GM12878 (cell line): Measurements from ENCODE around the gene GPX7. TPM values are rescaled to one million over a fixed set of nuclear protein-coding genes. Genes with fewer than 3 reads are reported as not detected.

Experiments used
- BMI1 ChIP-seq: fragments of 450-650 bp; IDR thresholded peaks from 2 replicates; pipeline ENCODE4 v1.6.1; 2016; ENCODE audit warnings: mild to moderate bottlenecking, moderate library complexity, borderline replicate concordance
- CBFB ChIP-seq: IDR thresholded peaks from 2 replicates; pipeline ENCODE4 v1.6.1; 2016; ENCODE audit warnings: antibody characterized with exemption, low read depth
- CEBPB ChIP-seq, 2 experiments: fragments of 150-350 bp in 1 of 2; IDR thresholded peaks; 2 replicates each; pipeline ENCODE4 v1.6.1; 2012 to 2014; ENCODE audit warnings: low read depth in 2 of 2, low read length in 2 of 2, borderline replicate concordance in 1 of 2, inconsistent platforms in 1 of 2
- DPF2 ChIP-seq: fragments of 450-650 bp; IDR thresholded peaks from 2 replicates; pipeline ENCODE4 v1.6.1; 2017; ENCODE audit warnings: mild to moderate bottlenecking
- ESRRA ChIP-seq: IDR thresholded peaks from 2 replicates; pipeline ENCODE4 v1.6.1; 2012; ENCODE audit warnings: mild to moderate bottlenecking, low read length, improper control_type of control experiment
- HDGF ChIP-seq: fragments of 450-650 bp; IDR thresholded peaks from 2 replicates; pipeline ENCODE4 v1.6.1; 2016; ENCODE audit warnings: antibody characterized with exemption
- IKZF1 ChIP-seq: fragments of 450-650 bp; conservative IDR thresholded peaks from 2 replicates; pipeline ENCODE4 v1.6.1; 2017; ENCODE audit warnings: antibody characterized with exemption, mild to moderate bottlenecking
- KDM1A ChIP-seq: fragments of 200-600 bp; sonication (generic); IDR thresholded peaks from 2 replicates; pipeline ENCODE4 v1.6.1; 2016; ENCODE audit warnings: borderline replicate concordance
- MEF2B ChIP-seq: fragments of 450-650 bp; IDR thresholded peaks from 2 replicates; pipeline ENCODE4 v1.6.1; 2018; ENCODE audit warnings: mild to moderate bottlenecking, moderate library complexity; ENCODE audit not compliant: partially characterized antibody, poor library complexity, severe bottlenecking
- MTA2 ChIP-seq: fragments of 450-650 bp; IDR thresholded peaks from 2 replicates; pipeline ENCODE4 v1.6.1; 2016; ENCODE audit warnings: low read depth, mild to moderate bottlenecking, moderate library complexity
- NBN ChIP-seq: fragments of 450-650 bp; IDR thresholded peaks from 2 replicates; pipeline ENCODE4 v1.6.1; 2016
- NRF1 ChIP-seq: conservative IDR thresholded peaks from 2 replicates; pipeline ENCODE4 v1.6.1; 2011; ENCODE audit warnings: mild to moderate bottlenecking, low read depth, low read length, improper control_type of control experiment
- RCOR1 ChIP-seq: conservative IDR thresholded peaks from 2 replicates; pipeline ENCODE4 v1.6.1; 2012; ENCODE audit warnings: low read depth, low read length, improper control_type of control experiment
- RFX5 ChIP-seq: IDR thresholded peaks from 2 replicates; pipeline ENCODE4 v1.6.1; 2011; ENCODE audit warnings: low read depth, low read length, improper control_type of control experiment
- RUNX3 ChIP-seq: IDR thresholded peaks from 2 replicates; pipeline ENCODE4 v1.6.1; 2012; ENCODE audit warnings: low read length, inconsistent platforms
- TARDBP ChIP-seq: IDR thresholded peaks from 2 replicates; pipeline ENCODE4 v1.6.1; 2016; ENCODE audit warnings: borderline replicate concordance
- ZNF207 ChIP-seq: fragments of 450-650 bp; IDR thresholded peaks from 2 replicates; pipeline ENCODE4 v1.6.1; 2014; ENCODE audit warnings: antibody characterized with exemption, mild to moderate bottlenecking, borderline replicate concordance
- ZZZ3 ChIP-seq: IDR thresholded peaks from 2 replicates; pipeline ENCODE4 v1.6.1; 2011; ENCODE audit warnings: low read depth; ENCODE audit not compliant: control insufficient read depth, insufficient read length
- polyA plus RNA-seq, 11 experiments: library from polyadenylated mRNA; depleted of rRNA in 4 of 11; unstranded in 6 of 11; stranded (reverse) in 5 of 11; fragments of >200 nt; fragmentation: Nextera tagmentation in 4 of 11; fragmentation: Illumina TruSeq in 1 of 11; extraction: Ambion mirVana in 4 of 11; extraction: Trizol in 1 of 11; gene quantifications; 1 replicate in 1 of 11; 2 replicates in 10 of 11; pipeline versions ENCODE4 v1.2.1 to v1.2.3, GENCODE V29; 2011 to 2016; ENCODE audit warnings: inconsistent platforms in 2 of 11, missing spikeins in 2 of 11, low read depth in 1 of 11
- total RNA-seq, 4 experiments: library from RNA; depleted of rRNA in 3 of 4; stranded (reverse); fragments of >200 nt in 3 of 4; fragmentation: Illumina TruSeq in 1 of 4; extraction: Trizol in 1 of 4; gene quantifications; 2 replicates each; pipeline versions ENCODE4 v1.2.1 to v1.2.3, GENCODE V29; 2013 to 2021
- TF ChIP-seq, protein P1 (sequence below): IDR thresholded peaks from 2 replicates; pipeline ENCODE4 v1.6.1; 2011; ENCODE audit warnings: mild to moderate bottlenecking, low read depth, low read length, moderate library complexity; ENCODE audit not compliant: insufficient replicate concordance
- TF ChIP-seq, protein P2 (sequence below): fragments of 450-650 bp; IDR thresholded peaks from 2 replicates; pipeline ENCODE4 v1.6.1; 2017; ENCODE audit warnings: mild to moderate bottlenecking, moderate library complexity

The GPX7 gene
- total and polyA plus RNA-seq, 10 of the 15 experiments (the other 5 are each of a cell fraction or from before 2014, with no cell fraction given), result 1.9 to 4.2 (median 2.5) TPM; not detected in 1

DNA sequence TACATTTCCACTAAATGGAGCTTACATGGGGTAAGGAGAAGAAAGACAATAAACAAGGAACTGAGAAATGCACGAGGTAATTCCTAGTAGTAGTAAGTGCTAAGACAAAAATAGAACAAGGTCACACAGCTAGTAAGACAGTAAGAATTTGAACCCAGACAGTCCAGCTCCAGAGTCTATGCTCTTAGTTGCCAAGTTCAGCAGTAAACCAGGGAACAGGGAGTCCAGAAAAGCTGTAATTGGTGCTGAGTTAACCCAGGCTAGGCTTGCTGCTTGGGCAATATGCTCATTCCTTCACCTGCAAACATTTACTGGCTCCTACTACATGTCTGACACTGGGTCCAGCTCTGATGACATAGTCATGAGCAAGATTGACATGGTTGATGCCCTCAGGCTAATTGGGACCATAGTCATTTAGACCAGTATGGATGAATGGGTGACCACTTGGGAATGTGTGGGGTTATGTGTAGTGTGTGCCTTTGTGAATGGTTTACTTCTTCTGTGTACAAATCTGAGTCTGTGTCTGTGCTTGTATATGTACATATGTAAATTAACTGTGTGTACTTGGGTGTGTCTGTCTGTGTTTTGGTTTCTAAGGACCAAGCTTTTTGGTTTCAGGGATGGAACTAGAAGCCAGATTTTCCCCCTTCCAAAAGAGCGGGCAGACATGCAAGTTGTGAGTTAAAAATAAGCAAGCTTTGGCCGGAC, 2.0 kb downstream of the GPX7 start (continued):
- TF ChIP-seq, protein P1, sequence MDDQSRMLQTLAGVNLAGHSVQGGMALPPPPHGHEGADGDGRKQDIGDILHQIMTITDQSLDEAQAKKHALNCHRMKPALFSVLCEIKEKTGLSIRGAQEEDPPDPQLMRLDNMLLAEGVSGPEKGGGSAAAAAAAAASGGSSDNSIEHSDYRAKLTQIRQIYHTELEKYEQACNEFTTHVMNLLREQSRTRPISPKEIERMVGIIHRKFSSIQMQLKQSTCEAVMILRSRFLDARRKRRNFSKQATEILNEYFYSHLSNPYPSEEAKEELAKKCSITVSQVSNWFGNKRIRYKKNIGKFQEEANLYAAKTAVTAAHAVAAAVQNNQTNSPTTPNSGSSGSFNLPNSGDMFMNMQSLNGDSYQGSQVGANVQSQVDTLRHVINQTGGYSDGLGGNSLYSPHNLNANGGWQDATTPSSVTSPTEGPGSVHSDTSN, result no peak
- no peak; the same call in 1 of the 2 replicates for TF ChIP-seq ESRRA
- no peak for TF ChIP-seq RFX5
- peak; percentile 82 for TF ChIP-seq MEF2B
- TF ChIP-seq, protein P2, sequence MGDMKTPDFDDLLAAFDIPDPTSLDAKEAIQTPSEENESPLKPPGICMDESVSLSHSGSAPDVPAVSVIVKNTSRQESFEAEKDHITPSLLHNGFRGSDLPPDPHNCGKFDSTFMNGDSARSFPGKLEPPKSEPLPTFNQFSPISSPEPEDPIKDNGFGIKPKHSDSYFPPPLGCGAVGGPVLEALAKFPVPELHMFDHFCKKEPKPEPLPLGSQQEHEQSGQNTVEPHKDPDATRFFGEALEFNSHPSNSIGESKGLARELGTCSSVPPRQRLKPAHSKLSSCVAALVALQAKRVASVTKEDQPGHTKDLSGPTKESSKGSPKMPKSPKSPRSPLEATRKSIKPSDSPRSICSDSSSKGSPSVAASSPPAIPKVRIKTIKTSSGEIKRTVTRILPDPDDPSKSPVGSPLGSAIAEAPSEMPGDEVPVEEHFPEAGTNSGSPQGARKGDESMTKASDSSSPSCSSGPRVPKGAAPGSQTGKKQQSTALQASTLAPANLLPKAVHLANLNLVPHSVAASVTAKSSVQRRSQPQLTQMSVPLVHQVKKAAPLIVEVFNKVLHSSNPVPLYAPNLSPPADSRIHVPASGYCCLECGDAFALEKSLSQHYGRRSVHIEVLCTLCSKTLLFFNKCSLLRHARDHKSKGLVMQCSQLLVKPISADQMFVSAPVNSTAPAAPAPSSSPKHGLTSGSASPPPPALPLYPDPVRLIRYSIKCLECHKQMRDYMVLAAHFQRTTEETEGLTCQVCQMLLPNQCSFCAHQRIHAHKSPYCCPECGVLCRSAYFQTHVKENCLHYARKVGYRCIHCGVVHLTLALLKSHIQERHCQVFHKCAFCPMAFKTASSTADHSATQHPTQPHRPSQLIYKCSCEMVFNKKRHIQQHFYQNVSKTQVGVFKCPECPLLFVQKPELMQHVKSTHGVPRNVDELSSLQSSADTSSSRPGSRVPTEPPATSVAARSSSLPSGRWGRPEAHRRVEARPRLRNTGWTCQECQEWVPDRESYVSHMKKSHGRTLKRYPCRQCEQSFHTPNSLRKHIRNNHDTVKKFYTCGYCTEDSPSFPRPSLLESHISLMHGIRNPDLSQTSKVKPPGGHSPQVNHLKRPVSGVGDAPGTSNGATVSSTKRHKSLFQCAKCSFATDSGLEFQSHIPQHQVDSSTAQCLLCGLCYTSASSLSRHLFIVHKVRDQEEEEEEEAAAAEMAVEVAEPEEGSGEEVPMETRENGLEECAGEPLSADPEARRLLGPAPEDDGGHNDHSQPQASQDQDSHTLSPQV, result no peak
- TF ChIP-seq CBFB, result no peak
- no peak for TF ChIP-seq NBN
- TF ChIP-seq HDGF, result no peak
- TF ChIP-seq BMI1, result no peak
- TF ChIP-seq ZNF207, result no peak
- TF ChIP-seq RCOR1, result no peak
- TF ChIP-seq DPF2, result peak; percentile 39; the same call in 1 of the 2 replicates
- TF ChIP-seq KDM1A, result no peak
- TF ChIP-seq NRF1, result no peak
- no peak for TF ChIP-seq TARDBP
- no peak for TF ChIP-seq CEBPB (IDR thresholded peaks at IDR 0.05; ENCODE audit: borderline replicate concordance in 1 of 2, low read depth in 2 of 2, low read length in 2 of 2)
- TF ChIP-seq MTA2, result peak; percentile 8; the same call in 1 of the 2 replicates
- no peak for TF ChIP-seq ZZZ3
- TF ChIP-seq IKZF1, result peak; percentile 49; the same call in 1 of the 2 replicates
- TF ChIP-seq RUNX3, result no peak
